HG02852 (cell line): ENCODE data around the gene ZNF695.

Experiments
- ATAC-seq: cut with Tn5 transposase; IDR thresholded peaks from one replicate; pipeline ENCODE4 v1.9.1; 2021; ENCODE audit warnings: mild to moderate bottlenecking, moderate library complexity; ENCODE audit not compliant: unreplicated experiment

The ZNF695 gene

DNA sequence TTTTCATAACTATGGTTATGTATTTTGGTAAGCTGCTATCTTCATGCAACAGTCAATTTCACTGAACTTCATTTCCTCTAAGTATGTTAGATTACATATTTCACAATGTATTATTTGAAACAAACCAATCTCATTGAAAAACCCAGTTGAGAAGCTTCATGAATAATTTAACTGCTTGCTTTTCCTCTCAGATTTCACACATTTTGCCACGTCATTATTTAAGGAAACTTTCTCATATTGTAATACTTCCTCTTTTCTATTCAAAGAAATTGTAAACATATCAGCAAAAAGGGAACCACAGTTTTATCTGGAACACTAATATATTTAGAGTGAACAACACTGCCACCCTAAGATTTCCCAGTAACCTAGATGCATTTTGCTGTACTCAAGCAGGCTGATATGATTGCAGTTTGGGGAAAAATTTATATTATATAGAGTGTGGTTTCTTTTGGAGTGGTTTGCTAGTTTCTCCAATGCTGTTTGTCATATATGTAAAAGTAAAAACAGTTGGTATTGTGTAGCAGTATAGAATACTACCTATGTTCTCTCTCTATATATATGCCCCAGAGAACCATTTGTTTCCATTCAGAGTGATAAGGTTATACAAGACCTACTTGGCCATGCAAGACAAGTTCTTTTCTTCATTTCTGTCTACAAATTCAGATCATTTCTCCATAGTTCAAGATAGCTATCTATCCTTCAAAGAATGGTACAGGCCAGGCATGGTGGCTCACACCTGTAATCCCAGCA, 47.7 kb downstream of the ZNF695 start:
- ATAC-seq, result peak; percentile 51

- ATAC-seq, result no peak
These were observed 53.7 kb downstream of the ZNF695 start for GRCh38 chr1:246954126-246954525.

DNA sequence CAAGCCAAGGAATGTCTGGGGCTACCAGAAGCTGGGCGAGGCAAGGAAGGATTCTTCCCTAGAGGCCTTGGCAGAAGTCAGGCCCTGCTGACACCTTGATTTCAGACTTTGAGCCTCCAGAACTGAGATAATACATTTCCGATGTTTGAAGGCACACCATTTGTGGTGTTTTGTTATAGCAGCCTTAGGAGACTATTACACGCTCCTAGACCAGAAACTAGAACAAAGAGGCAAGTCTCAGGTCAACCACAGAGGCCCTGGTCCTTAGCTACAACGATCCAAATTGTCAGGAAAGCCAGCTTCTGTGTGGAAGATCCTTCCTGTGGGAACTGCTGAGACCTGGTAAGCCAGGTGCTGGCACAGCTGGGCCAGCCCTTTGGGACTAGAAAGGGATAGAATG, 56.4 kb downstream of the ZNF695 start:
- no peak for ATAC-seq

GRCh38 chr1:246949956-246950355, 57.9 kb downstream of the ZNF695 start:
- no peak for ATAC-seq

- ATAC-seq, result no peak
These were observed 60.6 kb downstream of the ZNF695 start for GRCh38 chr1:246947255-246947654.

GRCh38 chr1:246946366-246946765, 61.5 kb downstream of the ZNF695 start:
- ATAC-seq, result no peak
